Psoas muscle (tissue), 8 donors: Measurements from ENCODE around the gene TIPRL. TPM values are rescaled to one million over a fixed set of nuclear protein-coding genes. Genes with fewer than 3 reads are reported as not detected.
A peak's percentile ranks its signal among the peaks of the same experiment; 100 is the strongest.

Source experiments
- ATAC-seq, 4 donors: fragments of 200-7000 bp; cut with Tn5 transposase; one replicate each; pipeline ENCODE4 v1.9.1; 2020; ENCODE audit warnings: moderate library complexity in 3 of 4, mild to moderate bottlenecking in 2 of 4
- DNase-seq, 2 donors: peaks; one replicate each; pipeline ENCODE4 v3.0.0-alpha.2; 2020
- H3K27ac ChIP-seq: fragments of 200-600 bp; one replicate; pipeline ENCODE4 v1.8.0; 2022
- H3K27me3 ChIP-seq, 3 donors: fragments of 200-600 bp in 1 of 3; one replicate each; pipeline versions ENCODE4 v1.6.1 to v1.8.0; 2013 to 2022; ENCODE audit warnings: low read length in 2 of 3, mild to moderate bottlenecking in 2 of 3, moderate library complexity in 1 of 3; ENCODE audit not compliant: insufficient read depth in 3 of 3
- H3K36me3 ChIP-seq, 2 donors: fragments of 200-600 bp in 1 of 2; one replicate each; pipeline versions ENCODE4 v1.6.1 to v1.8.0; 2013 to 2022; ENCODE audit warnings: low read depth in 1 of 2, mild to moderate bottlenecking in 1 of 2, moderate library complexity in 1 of 2; ENCODE audit not compliant: insufficient read depth in 1 of 2
- H3K4me1 ChIP-seq: fragments of 200-600 bp; one replicate; pipeline ENCODE4 v1.8.0; 2022
- H3K4me3 ChIP-seq: fragments of 200-600 bp; one replicate; pipeline ENCODE4 v1.8.0; 2022; ENCODE audit warnings: mild to moderate bottlenecking
- H3K9me3 ChIP-seq: fragments of 200-600 bp; one replicate; pipeline ENCODE4 v1.8.0; 2022
- WGBS, 3 donors: extraction: QIAGEN DNeasy Blood & Tissue Kit; methylation state at CpG; one replicate each; pipeline versions ENCODE4 v1.1.6 to v1.1.7; 2013; 5-methylcytosine and 5-hydroxymethylcytosine counted together
- intact Hi-C, 2 donors: fragments of 100-400 bp; cut with DNase I; formaldehyde crosslinking; loops; one replicate each; pipeline versions ENCODE4 v1.11.0 to v1.14.2; 2022
- polyA plus RNA-seq, 3 donors: library from polyadenylated mRNA; stranded (reverse); fragments of 200-250 nt; gene quantifications; one replicate each; pipeline ENCODE4 v1.2.3, GENCODE V29; 2013
- total RNA-seq, 4 donors: library from RNA; stranded (reverse); fragmentation: NEBNext Ultra II Directional in 2 of 4; extraction: Animal tissue kit (Norgen Biotek cat#: 25700) in 2 of 4; gene quantifications; one replicate each; pipeline versions ENCODE4 v1.2.1 to v1.2.4, GENCODE V29; 2021 to 2023
- TF ChIP-seq, protein P1 (sequence below): fragments of 200-600 bp; IDR thresholded peaks from one replicate; pipeline ENCODE4 v1.8.0; 2022; ENCODE audit warnings: antibody characterized with exemption
- donor health status: healthy with polysubstance abuse.
- donor health status: DM: no; HTN: no; CAD: no; lungs with moderate emphysema.
- donor health status: Bipolar disorder and iron deficiency.
- donor health status: healthy.
- donor health status: DM: yes; HTN: yes; CAD: no.
- donor health status: DM: no; HTN: no; CAD: no.
- donor health status: DM: no; HTN: no; CAD: no.
- donor health status: DM: yes; HTN: yes; CAD: no.

Gene TIPRL
- total and polyA plus RNA-seq, 7 donors = 15.3 to 34.7 (median 30.7) TPM

DNA sequence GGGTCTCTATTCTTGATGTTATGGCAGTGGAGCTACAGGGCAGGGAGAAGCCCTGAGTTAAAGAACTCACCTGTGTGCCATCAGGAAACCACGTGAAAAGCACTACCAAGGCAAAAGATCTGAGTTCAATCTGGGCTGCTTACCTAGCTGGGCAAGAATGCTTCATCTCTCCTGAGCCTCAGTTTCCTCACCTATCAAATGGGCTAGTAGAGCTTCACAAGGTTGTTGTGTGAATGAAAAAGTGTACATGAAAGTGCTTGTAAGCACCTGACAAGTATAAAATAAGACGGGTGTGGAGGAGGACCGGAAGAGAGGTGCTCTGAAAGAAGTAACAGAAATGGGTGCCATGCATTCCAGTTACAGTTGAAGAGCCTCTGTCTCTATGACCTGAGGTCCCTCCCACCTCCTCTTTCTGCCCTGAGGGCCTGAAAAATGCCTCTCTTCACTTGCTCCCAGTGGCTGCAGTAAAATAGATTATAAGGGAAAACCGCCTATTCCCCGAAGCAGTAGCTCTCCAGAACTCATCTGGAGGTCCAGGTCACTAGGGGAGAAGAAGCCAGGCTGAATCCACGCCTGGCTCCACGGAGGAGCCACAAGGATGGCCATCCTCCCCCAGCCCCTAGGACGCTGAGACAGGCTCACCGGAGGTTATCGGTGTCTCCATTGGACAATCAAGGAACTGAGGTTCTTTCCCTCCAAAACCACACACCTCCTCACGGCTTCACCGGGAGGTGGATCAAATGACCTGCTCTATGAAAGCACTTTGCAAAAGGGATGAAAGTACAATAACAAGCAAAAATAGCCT, 43.4 kb upstream of the TIPRL start:
- Histone ChIP-seq H3K4me1 (peaks cover 9% of the 10 kb centered on the region), H3K9me3 (no peaks in the 10 kb centered on the region), H3K27me3 (peaks cover 0 to 27% (median 0%) of the 10 kb centered on the region in 3 donors), H3K36me3 (no peaks in the 10 kb centered on the region), H3K4me3 (peak overlapping the region; percentile 89), H3K27ac (no peak overlapping the region)
- ATAC-seq (peak in 1 of 4 donors; percentile 14), DNase-seq (no peak)
- TF ChIP-seq, protein P1, sequence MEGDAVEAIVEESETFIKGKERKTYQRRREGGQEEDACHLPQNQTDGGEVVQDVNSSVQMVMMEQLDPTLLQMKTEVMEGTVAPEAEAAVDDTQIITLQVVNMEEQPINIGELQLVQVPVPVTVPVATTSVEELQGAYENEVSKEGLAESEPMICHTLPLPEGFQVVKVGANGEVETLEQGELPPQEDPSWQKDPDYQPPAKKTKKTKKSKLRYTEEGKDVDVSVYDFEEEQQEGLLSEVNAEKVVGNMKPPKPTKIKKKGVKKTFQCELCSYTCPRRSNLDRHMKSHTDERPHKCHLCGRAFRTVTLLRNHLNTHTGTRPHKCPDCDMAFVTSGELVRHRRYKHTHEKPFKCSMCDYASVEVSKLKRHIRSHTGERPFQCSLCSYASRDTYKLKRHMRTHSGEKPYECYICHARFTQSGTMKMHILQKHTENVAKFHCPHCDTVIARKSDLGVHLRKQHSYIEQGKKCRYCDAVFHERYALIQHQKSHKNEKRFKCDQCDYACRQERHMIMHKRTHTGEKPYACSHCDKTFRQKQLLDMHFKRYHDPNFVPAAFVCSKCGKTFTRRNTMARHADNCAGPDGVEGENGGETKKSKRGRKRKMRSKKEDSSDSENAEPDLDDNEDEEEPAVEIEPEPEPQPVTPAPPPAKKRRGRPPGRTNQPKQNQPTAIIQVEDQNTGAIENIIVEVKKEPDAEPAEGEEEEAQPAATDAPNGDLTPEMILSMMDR = no peak
- intact Hi-C loops = no loop called here
- WGBS, 3 donors = 37 to 40% (median 37%) methylated on average over 12 of the region's 12 CpGs

DNA sequence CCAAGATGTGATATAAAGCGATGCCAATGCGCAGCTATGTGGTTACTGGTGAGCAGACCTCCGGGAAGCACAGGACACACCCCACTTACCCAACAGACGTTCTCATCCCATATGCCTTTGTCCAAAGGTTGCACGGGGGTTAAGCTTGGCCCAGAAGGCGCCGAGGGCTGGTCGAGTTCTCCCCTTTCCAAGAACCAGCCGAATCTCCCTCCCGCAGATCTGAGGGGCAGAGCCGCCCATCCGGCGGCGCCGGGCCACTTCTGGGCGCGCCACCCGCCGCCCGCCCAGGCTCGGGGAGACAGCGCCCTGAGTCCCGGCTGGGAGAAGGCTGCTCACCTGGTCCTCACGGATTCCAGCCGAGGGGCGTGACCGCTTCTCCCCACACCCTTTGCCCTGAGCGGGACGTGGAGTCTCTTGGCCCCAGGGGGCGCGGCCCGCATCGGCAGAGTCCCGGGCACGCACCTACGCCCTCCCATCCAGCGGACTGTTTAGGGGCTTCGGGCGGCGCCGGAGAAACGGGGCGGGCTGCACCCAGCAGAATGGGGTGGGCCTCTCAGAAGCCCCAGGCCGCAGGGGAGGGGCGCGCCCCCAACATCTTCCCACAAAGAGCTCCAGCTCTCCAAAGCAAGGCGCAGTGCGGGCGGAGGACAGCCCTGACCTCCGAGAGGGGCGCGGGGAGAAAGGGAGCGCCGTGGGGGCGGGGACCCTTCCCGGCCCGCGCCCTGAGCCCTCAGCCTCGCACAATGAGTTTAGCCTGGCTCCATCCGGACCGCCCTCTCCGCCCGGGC, 42.6 kb upstream of the TIPRL start:
- intact Hi-C loops = no loop called here
- Histone ChIP-seq H3K36me3 (no peaks in the 10 kb centered on the region), H3K9me3 (no peaks in the 10 kb centered on the region), H3K27ac (no peak overlapping the region), H3K4me3 (peak overlapping the region; percentile 89), H3K27me3 (peaks cover 0 to 27% (median 0%) of the 10 kb centered on the region in 3 donors), H3K4me1 (peaks cover 9% of the 10 kb centered on the region)
- TF ChIP-seq, protein P1 = no peak
- DNase-seq = peak; percentile 20 to 60
- peak; percentile 36 to 62 (median 44) for ATAC-seq
- WGBS, 3 donors = 1% methylated on average over 48 to 63 of the region's 63 CpGs

GRCh38 chr1:168136709-168137514, 41.9 kb upstream of the TIPRL start, which contains the start of gene GPR161:
Gene GPR161 (minus strand): TSS chr1:168136930. CDS start chr1:168104850, 32,080 bp downstream.
- Histone ChIP-seq H3K27me3 (peaks cover 0 to 24% (median 0%) of the 10 kb centered on the region in 3 donors), H3K4me1 (peaks cover 9% of the 10 kb centered on the region), H3K4me3 (peak within 1 kb of the TSS; percentile 89), H3K36me3 (no peaks in the 10 kb centered on the region), H3K9me3 (no peaks in the 10 kb centered on the region), H3K27ac (peak within 1 kb of the TSS; percentile 19)
- ATAC-seq (peak; percentile 43 to 67 (median 60)), DNase-seq (peak; percentile 54 to 65)
- TF ChIP-seq, protein P1 = no peak
- WGBS, 3 donors = 1% methylated on average over 45 to 82 of the region's 86 CpGs
- intact Hi-C loops = no loop called here

- 15 to 34% (median 17%) methylated on average over 6 of the region's 6 CpGs for WGBS, 3 donors
- H3K27me3 ChIP-seq = peaks cover 0 to 23% (median 0%) of the 10 kb centered on the region in 3 donors
- peak in 1 of 4 donors; percentile 16 for ATAC-seq
These were observed 41.3 kb upstream of the TIPRL start for GRCh38 chr1:168137515-168137821.

More at GRCh38 chr1:168137515-168137821, 41.3 kb upstream of the TIPRL start:
- H3K9me3 ChIP-seq = no peaks in the 10 kb centered on the region
- TF ChIP-seq, protein P1 = no peak
- H3K4me1 ChIP-seq = peaks cover 9% of the 10 kb centered on the region
- H3K27ac ChIP-seq = peak overlapping the region; percentile 19
- no peak for DNase-seq
- intact Hi-C loops = no loop called here
- H3K36me3 ChIP-seq = no peaks in the 10 kb centered on the region
- H3K4me3 ChIP-seq = peak overlapping the region; percentile 89
